Measurements from ENCODE around the gene MBD5. TPM values are rescaled to one million over a fixed set of nuclear protein-coding genes. Genes with fewer than 3 reads are reported as not detected.

The MBD5 gene
- total RNA-seq, 1 donor from 2014 or later = 100 TPM

DNA sequence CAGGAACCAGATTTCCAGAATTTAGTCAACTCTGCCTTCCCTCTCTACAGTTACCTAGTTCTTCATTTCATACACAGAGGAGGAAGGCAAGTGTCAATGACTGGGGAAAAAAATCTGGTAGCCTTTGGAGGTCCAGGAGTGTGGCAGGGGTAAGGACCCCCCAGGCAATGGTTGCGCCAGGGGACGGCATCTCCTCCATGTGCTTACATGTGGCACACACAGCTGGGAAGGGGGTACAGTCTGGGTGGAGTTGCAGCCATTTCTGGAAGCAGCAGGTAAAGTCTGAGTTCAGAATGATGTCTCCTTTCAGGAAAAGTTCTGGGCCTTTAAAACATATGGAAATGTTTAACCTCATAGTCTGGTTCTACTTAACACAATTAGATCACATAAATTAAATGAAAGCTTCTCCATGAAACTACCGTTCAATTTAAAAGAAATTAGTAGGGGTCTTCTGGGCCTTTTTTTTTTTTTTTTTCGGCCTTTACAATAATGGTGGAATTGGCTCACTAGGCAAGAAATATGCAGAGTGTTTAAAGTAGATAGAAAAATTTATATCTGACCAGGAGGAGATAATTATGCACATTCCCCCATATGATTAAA is 470.0 kb downstream of the MBD5 start:
- Mint-ChIP-seq H3K27ac (peak overlapping the region; percentile 53), H3K27me3 (ENCODE audit: low read depth) (no peaks in the 10 kb centered on the region), H3K4me1 (peaks cover 56% of the 10 kb centered on the region), H3K9me3 (no peaks in the 10 kb centered on the region), H3K4me3 (no peak overlapping the region), H3K36me3 (peaks cover 26% of the 10 kb centered on the region)
- no peak for TF ChIP-seq CTCF (IDR thresholded peaks at IDR 0.05; ENCODE audit: unreplicated experiment)
- no peak for DNase-seq (ENCODE audit: low spot score in 2 of 2, unreplicated experiment in 2 of 2)

DNA sequence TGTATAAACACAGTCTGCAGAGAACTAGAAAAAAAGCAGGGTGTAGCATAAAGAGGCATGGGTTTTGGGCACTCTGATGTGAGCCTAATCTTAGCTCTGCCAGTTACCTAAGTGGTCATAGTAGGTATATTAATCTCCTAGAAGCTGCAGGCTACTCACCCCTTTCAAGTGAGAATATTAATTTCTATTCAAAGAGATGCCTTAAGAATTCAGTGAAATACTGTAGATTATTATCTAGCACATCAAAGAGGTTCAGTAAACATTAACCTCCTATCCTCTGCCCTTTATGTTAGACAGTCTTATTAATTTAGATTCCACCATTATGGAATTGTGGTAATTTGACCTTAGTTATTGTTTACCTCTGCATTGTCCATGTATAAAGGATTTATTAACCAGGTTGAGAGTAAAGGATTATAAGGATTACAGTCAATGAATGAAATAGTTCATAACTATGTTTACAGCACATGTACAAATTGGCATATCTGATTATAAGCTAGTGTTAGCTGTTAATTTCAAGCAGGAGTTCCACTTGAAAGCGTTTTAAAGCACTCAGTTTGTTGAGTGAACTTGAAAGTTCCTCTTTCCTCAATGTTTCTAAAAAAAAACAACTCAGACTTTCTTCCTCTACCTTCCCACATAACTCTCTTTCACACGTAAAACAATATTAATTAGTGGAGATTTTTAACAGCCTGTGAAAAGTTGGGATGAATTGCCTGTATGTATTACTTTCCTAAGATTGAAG is 473.1 kb downstream of the MBD5 start:
- TF ChIP-seq CTCF (IDR thresholded peaks at IDR 0.05; ENCODE audit: unreplicated experiment) = no peak
- H3K4me3 Mint-ChIP-seq = no peak overlapping the region
- H3K4me1 Mint-ChIP-seq = peaks cover 51% of the 10 kb centered on the region
- no peak for DNase-seq (ENCODE audit: low spot score in 2 of 2, unreplicated experiment in 2 of 2)
- H3K36me3 Mint-ChIP-seq = peaks cover 16% of the 10 kb centered on the region
- no peaks in the 10 kb centered on the region for H3K27me3 Mint-ChIP-seq (ENCODE audit: low read depth)
- H3K27ac Mint-ChIP-seq = peak overlapping the region; percentile 56
- H3K9me3 Mint-ChIP-seq = no peaks in the 10 kb centered on the region

DNA sequence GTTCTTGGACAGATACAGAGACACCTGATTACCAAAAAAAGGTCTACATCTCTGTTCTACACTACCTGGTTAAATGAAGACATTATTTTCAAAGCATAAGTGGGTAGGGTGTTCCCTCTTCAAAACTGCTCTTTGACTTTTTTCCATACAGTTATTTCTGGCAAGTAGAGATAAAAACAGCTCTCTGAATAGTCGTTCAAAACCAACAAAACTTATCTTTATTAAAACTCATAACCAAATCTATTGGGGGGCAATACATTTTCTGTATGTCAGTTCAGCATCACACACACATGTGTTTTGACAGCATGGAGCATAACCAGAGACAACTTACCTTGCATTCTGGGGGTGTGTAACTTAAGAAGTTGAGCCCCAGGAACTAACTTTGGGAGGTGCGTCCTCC is 474.7 kb downstream of the MBD5 start:
- no peak for TF ChIP-seq CTCF (IDR thresholded peaks at IDR 0.05; ENCODE audit: unreplicated experiment)
- no peaks in the 10 kb centered on the region for H3K9me3 Mint-ChIP-seq
- peaks cover 2% of the 10 kb centered on the region for H3K36me3 Mint-ChIP-seq
- peak overlapping the region; percentile 27 for H3K27ac Mint-ChIP-seq
- H3K4me3 Mint-ChIP-seq = no peak overlapping the region
- peaks cover 46% of the 10 kb centered on the region for H3K4me1 Mint-ChIP-seq
- DNase-seq (ENCODE audit: low spot score in 2 of 2, unreplicated experiment in 2 of 2) = no peak
- no peaks in the 10 kb centered on the region for H3K27me3 Mint-ChIP-seq (ENCODE audit: low read depth)

GRCh38 chr2:148501545-148501944 is 480.7 kb downstream of the MBD5 start:
- Mint-ChIP-seq H3K36me3 (peaks cover 5% of the 10 kb centered on the region), H3K27ac (no peak overlapping the region), H3K4me1 (peaks cover under 1% of the 10 kb centered on the region), H3K4me3 (no peak overlapping the region), H3K27me3 (ENCODE audit: low read depth) (no peaks in the 10 kb centered on the region), H3K9me3 (no peaks in the 10 kb centered on the region)
- DNase-seq (ENCODE audit: low spot score in 2 of 2, unreplicated experiment in 2 of 2) = no peak
- no peak for TF ChIP-seq CTCF (IDR thresholded peaks at IDR 0.05; ENCODE audit: unreplicated experiment)

GRCh38 chr2:148503516-148503915 is 482.6 kb downstream of the MBD5 start:
- H3K36me3 Mint-ChIP-seq = peaks cover 5% of the 10 kb centered on the region
- H3K9me3 Mint-ChIP-seq = no peaks in the 10 kb centered on the region
- H3K4me1 Mint-ChIP-seq = no peaks in the 10 kb centered on the region
- no peak for DNase-seq (ENCODE audit: low spot score in 2 of 2, unreplicated experiment in 2 of 2)
- no peak overlapping the region for H3K27ac Mint-ChIP-seq
- H3K27me3 Mint-ChIP-seq (ENCODE audit: low read depth) = no peaks in the 10 kb centered on the region
- no peak overlapping the region for H3K4me3 Mint-ChIP-seq
- TF ChIP-seq CTCF (IDR thresholded peaks at IDR 0.05; ENCODE audit: unreplicated experiment) = no peak
